Right lobe of liver (tissue), 4 donors: ENCODE results near the gene ECHDC3.

ENCODE experiments used
- POLR2A ChIP-seq: fragments of 450-650 bp; IDR thresholded peaks from one replicate; pipeline ENCODE4 v1.6.1; 2017; ENCODE audit warnings: antibody characterized with exemption, mild to moderate bottlenecking
- TF ChIP-seq, protein P1 (sequence below), 4 donors: fragments of 200-600 bp in 3 of 4; fragments of 450-650 bp in 1 of 4; IDR thresholded peaks; one replicate each; pipeline versions ENCODE4 v1.5.1 to v1.8.0; 2016 to 2022; ENCODE audit warnings: antibody characterized with exemption in 4 of 4, mild to moderate bottlenecking in 2 of 4
- donor health status: DM: no; HTN: no; CAD: no.
- donor health status: DM: no; HTN: no; CAD: no.
- donor health status: DM: no; HTN: yes; CAD: no.

DNA sequence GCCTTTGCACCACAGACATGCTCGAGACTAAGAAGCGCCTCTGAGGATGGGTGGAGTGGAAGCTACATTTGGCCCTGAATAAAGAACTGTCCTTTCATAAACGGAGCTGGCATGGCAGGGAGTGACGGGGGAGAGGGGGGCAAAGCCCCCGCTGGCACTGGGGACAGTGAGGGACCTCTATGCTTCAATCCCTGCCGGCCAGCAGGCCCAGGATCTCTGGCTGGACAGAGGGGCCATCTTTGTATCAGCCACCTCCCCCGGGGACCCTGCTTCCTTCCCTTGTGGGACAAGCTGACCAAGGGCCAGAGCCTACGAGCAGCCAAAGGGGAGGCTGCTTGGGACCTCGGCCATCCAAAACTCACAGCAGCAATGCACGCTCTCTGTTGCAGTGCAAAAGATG, 28.2 kb upstream of the ECHDC3 start:
- TF ChIP-seq, protein P1, sequence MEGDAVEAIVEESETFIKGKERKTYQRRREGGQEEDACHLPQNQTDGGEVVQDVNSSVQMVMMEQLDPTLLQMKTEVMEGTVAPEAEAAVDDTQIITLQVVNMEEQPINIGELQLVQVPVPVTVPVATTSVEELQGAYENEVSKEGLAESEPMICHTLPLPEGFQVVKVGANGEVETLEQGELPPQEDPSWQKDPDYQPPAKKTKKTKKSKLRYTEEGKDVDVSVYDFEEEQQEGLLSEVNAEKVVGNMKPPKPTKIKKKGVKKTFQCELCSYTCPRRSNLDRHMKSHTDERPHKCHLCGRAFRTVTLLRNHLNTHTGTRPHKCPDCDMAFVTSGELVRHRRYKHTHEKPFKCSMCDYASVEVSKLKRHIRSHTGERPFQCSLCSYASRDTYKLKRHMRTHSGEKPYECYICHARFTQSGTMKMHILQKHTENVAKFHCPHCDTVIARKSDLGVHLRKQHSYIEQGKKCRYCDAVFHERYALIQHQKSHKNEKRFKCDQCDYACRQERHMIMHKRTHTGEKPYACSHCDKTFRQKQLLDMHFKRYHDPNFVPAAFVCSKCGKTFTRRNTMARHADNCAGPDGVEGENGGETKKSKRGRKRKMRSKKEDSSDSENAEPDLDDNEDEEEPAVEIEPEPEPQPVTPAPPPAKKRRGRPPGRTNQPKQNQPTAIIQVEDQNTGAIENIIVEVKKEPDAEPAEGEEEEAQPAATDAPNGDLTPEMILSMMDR (IDR thresholded peaks at IDR 0.05), result no peak
- no peak for TF ChIP-seq POLR2A
